AG08395 (cell line): ENCODE data around the gene CEP170B.
"Not testable (repeated sequence)": the region's sequence is repeated elsewhere in the genome, so short reads cannot be mapped to it uniquely, and the experiment has no call there.

Experiments used
- DNase-seq: peaks from one replicate; pipeline ENCODE4 v3.0.0; 2012; ENCODE audit warnings: mixed read lengths, low spot score

The CEP170B gene

GRCh38 chr14:104879201-104879982, 14.3 kb downstream of the CEP170B start:
- no peak for DNase-seq

GRCh38 chr14:104879983-104880565, 15.0 kb downstream of the CEP170B start:
- no peak for DNase-seq

- DNase-seq, result no peak
Measured at GRCh38 chr14:104880584-104881210, 15.6 kb downstream of the CEP170B start.

GRCh38 chr14:104881369-104881979, 16.4 kb downstream of the CEP170B start:
- DNase-seq, result no peak

- no peak for DNase-seq
Measured at GRCh38 chr14:104882325-104882973, 17.4 kb downstream of the CEP170B start.

- DNase-seq, result no peak
Measured at GRCh38 chr14:104882991-104883660, 18.1 kb downstream of the CEP170B start.

- no peak for DNase-seq
Measured at GRCh38 chr14:104883681-104884361, 18.8 kb downstream of the CEP170B start.

- DNase-seq, result not testable (repeated sequence)
Measured at GRCh38 chr14:104884381-104884780, 19.3 kb downstream of the CEP170B start.

- DNase-seq, result no peak
Measured at GRCh38 chr14:104885031-104885972, 20.2 kb downstream of the CEP170B start.

GRCh38 chr14:104885973-104886689, 21.1 kb downstream of the CEP170B start:
- no peak for DNase-seq

- no peak for DNase-seq
Measured at GRCh38 chr14:104886690-104887622, 21.9 kb downstream of the CEP170B start.

GRCh38 chr14:104887623-104888488, 22.8 kb downstream of the CEP170B start:
- DNase-seq, result no peak

- no peak for DNase-seq
Measured at GRCh38 chr14:104888489-104889374, 23.7 kb downstream of the CEP170B start.

- DNase-seq, result no peak
Measured at GRCh38 chr14:104889375-104889757, 24.3 kb downstream of the CEP170B start.

- not testable (repeated sequence) for DNase-seq
Measured at GRCh38 chr14:104890292-104890691, 25.2 kb downstream of the CEP170B start.

- DNase-seq, result no peak
Measured at GRCh38 chr14:104891121-104891551, 26.1 kb downstream of the CEP170B start.
